ENCODE results near the gene PRCC. TPM values are rescaled to one million over a fixed set of nuclear protein-coding genes. Genes with fewer than 3 reads are reported as not detected.

Gene PRCC
- 9.6 and 13.3 TPM in 2 replicates for total RNA-seq

GRCh38 chr1:156767101-156767878, at the start of gene PRCC:
Gene PRCC (plus strand): TSS chr1:156767535. CDS start chr1:156767772, 237 bp downstream.
- DNase-seq (ENCODE audit: low read depth in 2 of 2) = peak; percentile 99 to 100

DNA sequence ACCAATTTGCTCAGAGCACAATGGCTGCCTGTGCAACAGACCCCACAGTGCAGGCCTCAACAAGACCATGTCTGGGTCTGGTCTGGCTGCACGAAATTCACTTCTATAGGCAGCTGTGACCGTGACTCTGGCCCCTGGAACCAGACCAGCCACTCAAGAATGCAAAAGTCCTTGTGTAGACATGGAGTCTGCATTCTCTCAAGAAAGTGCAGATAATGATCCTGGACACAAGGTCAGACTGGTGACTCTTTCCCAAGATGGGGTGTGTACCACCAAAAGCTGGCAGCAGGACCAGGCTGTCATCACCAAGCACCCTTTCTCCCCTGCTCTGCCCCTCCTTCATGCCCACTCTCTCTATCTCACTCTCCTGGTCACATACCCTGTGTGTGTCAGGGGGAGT, 46.2 kb upstream of the PRCC start:
- no peak for DNase-seq (ENCODE audit: low read depth in 2 of 2)

GRCh38 chr1:156721535-156721934, 45.8 kb upstream of the PRCC start:
- no peak for DNase-seq (ENCODE audit: low read depth in 2 of 2)

DNA sequence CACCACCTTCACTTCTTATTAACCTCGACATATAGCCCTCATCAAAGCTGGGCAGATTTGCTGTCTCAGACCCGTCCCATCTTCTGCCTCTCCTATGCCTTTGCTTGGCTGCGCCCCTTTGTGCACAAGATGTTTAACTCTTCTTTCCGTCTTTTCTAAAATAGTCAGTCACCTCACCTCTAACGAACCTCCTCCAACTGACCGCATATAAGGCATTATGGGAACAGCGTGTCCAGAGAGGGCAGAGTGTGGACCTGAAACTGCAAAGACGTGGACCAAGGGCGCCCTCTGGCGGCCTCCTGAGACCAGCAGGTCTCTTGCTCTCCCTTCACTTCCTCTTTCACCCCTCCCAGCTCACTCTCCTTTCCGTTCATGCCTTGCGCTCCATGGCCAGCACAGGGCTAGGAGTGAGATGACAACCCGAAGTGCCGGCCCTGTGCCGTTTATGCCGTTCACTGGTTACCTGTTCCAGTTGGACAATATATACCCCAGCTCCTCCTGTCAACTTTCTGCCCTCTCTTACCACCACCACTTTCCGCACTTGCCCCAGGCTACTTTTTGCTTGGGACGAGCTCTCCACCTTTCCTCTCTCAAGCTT, 41.6 kb upstream of the PRCC start:
- DNase-seq (ENCODE audit: low read depth in 2 of 2) = peak; percentile 78 to 88

GRCh38 chr1:156726549-156727226, 40.6 kb upstream of the PRCC start:
- peak; percentile 50 to 79 for DNase-seq (ENCODE audit: low read depth in 2 of 2)

DNA sequence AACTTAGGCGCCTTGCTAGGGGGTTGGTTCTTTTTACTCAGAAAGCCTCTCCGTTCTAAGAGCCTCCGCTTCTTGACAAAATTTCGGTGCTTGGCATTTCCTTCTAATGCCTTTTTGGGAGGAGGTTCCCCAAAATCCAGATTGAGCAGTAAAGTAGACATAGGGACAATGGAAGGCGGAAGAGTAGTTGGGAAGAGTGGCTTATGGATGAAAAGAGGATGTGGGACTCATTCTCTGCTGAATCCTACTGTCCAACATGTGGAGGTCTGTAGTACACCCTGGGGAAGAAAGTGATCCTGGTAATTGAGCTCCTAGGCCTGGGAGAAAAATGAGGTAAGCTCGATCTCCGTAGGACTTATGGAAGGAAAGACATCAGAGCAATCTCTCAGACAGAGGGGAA, 39.8 kb upstream of the PRCC start:
- DNase-seq (ENCODE audit: low read depth in 2 of 2) = no peak

DNA sequence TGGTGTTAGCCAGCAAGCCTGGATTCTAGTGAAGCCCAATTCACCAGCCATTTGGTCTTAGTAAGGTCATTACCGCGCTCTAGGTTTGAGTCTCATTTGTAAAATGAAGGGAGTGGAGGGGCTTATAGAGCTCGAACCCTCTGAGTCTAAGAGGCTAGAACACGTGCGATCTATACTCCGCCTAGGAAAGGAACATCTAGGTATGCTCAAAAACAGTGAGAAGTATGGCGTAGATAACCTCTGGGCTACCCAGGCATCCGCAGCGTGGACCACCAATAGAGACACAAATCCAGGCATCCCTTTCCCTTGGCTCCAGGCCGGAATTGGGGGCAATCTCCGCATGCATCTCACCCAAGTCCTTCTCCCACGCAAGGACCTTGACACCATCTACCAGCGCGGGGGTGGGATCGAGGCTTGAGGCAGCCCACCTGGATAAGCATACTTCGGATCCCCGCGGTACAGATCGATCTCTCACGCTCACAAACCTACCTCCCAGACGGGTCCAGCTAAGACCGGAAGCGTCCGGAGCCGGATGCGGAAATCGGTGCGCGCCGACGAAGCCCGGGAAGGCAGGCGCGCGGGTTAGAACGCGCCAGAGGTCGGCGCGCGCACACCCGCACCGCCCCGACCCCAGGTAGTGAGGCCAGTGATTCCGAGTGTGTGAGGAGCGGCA, 39.3 kb upstream of the PRCC start, which contains the start of gene METTL25B:
Gene METTL25B, plus strand, starts transcription at position 544 of the 673 bp plus-strand sequence. CDS start 636 bp downstream, outside the sequence.
- peak; percentile 54 to 79 for DNase-seq (ENCODE audit: low read depth in 2 of 2)

GRCh38 chr1:156728599-156729462, 38.5 kb upstream of the PRCC start, which contains the start of gene ISG20L2:
Gene ISG20L2 (minus strand): TSS chr1:156728766. CDS start chr1:156727652, 1,114 bp downstream.
- DNase-seq (ENCODE audit: low read depth in 2 of 2) = peak; percentile 96 to 98

GRCh38 chr1:156733989-156734584, 33.2 kb upstream of the PRCC start:
- DNase-seq (ENCODE audit: low read depth in 2 of 2) = no peak

GRCh38 chr1:156738407-156738806, 28.9 kb upstream of the PRCC start:
- DNase-seq (ENCODE audit: low read depth in 2 of 2) = no peak

- DNase-seq (ENCODE audit: low read depth in 2 of 2) = no peak
These were observed 28.4 kb upstream of the PRCC start for GRCh38 chr1:156738916-156739315.

- DNase-seq (ENCODE audit: low read depth in 2 of 2) = peak in 1 of 2 donors; percentile 19
These were observed 27.0 kb upstream of the PRCC start for GRCh38 chr1:156740237-156740740.

DNA sequence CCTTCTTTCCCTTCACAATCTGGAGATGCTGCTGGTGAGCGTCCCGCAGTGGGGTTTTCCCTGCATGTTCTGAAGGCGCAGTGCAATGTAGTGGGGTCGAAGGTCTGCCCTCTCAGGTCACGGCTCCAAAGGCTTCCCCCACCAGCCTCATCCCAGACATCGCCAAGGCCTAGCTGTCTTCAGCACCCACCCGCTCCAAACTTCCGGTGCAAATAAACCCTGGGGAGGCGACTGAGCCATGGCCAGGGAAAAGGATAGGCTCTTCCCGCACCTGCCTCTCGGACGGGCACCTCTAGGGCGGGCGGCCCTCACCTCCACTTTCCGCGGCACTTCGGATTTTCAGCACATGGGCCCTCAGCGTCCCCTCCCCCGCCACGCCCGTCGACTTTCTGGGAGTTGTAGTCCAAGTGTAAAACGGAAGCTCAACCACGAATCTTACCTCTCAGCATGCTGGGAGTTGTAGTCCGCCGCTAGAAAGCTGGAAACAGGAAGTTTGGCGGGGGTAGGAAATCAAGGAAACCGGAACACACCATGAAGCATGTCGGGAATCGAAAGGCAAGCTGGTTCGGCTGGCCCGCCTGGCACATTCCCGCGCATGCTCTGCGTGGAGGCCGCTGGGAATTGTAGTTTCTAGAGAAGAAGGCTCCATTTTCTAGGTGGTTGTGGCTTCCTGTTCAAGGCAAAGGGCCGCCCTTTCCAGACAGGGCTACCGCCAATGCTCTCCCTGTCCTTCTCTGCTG, 26.4 kb upstream of the PRCC start, which contains the start of gene MRPL24:
Gene MRPL24, minus strand, starts transcription at position 348 of the 740 bp plus-strand sequence. CDS start 2,384 bp downstream, outside the sequence.
- DNase-seq (ENCODE audit: low read depth in 2 of 2) = peak; percentile 99 to 100

DNA sequence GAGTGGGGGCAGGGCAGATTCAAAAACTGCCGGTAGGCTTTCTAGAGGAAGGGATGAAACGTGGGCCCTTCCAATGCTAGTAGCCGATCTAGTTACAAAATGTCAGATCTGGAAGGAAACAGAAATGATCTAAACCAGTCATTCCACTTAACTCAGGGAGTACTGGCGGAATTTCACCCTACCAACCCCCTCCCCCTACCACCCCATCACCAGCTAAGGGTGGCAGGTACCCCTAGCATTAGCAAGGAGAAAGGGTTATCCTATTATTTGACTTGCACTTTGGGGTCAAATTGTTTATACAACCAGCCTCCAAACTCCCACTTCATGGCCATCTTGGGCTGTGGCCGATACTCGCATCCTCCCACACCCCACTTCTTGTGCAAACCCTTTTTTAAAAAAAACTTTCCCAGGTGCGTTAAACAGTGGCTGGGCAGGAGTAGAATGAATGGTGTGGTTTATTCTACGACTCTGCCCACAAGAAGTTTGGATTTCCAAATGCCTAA, 25.8 kb upstream of the PRCC start:
- no peak for DNase-seq (ENCODE audit: low read depth in 2 of 2)

- no peak for DNase-seq (ENCODE audit: low read depth in 2 of 2)
These were observed 25.3 kb upstream of the PRCC start for GRCh38 chr1:156742017-156742416.

DNA sequence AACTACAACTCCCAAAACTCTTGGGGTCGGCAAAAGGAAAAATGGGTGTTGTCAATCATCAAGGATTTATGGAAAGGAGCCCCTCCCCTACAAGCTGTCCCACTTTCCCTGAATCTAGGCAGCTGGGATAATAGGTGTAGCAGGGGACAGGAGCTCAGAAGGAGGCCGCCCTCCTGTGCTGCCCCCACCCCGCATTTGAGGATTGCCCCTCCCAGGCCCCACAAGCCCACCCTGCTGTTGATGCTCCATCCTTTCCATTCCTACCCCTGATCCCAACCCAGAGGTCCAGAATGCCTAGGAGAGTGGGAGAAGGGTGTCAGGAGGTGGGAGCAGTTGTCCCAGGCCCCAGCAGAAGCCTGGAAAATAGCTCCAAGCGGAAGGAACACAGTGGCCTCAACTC, 24.5 kb upstream of the PRCC start:
- no peak for DNase-seq (ENCODE audit: low read depth in 2 of 2)

GRCh38 chr1:156743367-156744302, 23.7 kb upstream of the PRCC start:
- DNase-seq (ENCODE audit: low read depth in 2 of 2) = no peak

DNA sequence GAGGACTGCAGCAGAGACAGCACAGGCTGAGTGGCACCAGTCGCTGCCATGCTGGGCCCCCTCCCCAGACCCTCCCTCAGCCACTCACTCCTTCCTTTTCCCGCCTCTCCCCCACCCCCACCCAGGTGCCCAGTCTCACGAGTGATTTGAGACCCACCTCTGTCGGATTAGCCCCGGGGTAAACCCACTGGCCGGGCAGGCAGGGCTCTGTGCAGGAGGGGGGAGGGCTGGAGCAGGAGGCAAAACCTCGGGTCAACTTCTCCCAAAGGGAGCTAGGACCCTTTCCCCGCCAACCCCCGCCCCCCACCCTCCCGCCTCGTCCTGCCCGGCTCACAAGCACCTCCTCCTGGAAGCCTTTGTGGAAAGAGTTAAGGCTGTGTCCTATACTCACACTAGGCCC, 23.0 kb upstream of the PRCC start:
- no peak for DNase-seq (ENCODE audit: low read depth in 2 of 2)

All from dermis microvascular lymphatic vessel endothelial cell (primary cell).